ENCODE data around the gene AVP.

Gene AVP

DNA sequence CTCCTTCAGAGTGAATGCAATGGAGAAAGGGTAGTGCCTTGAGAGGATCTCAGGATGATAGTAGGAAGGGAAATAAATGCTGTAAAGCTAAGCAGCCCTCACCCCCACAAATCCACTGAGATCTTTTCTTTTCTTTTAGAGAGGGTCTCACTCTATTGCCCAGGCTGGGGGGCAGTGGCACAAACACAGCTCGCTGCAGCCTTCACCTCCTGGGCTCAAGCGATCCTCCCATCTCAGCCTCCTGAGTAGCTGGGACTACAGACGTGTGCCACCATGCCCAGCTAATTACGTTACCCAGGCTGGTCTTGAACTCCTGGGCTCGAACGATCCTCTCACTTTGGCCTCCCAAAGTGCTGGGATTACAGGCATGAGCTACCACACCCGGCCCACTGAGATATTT is 16.0 kb upstream of the AVP start:
- TF ChIP-seq, protein P1, sequence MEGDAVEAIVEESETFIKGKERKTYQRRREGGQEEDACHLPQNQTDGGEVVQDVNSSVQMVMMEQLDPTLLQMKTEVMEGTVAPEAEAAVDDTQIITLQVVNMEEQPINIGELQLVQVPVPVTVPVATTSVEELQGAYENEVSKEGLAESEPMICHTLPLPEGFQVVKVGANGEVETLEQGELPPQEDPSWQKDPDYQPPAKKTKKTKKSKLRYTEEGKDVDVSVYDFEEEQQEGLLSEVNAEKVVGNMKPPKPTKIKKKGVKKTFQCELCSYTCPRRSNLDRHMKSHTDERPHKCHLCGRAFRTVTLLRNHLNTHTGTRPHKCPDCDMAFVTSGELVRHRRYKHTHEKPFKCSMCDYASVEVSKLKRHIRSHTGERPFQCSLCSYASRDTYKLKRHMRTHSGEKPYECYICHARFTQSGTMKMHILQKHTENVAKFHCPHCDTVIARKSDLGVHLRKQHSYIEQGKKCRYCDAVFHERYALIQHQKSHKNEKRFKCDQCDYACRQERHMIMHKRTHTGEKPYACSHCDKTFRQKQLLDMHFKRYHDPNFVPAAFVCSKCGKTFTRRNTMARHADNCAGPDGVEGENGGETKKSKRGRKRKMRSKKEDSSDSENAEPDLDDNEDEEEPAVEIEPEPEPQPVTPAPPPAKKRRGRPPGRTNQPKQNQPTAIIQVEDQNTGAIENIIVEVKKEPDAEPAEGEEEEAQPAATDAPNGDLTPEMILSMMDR (conservative IDR thresholded peaks at IDR 0.05) = no peak
- TF ChIP-seq ZFX (IDR thresholded peaks at IDR 0.05) = no peak
- no peak overlapping the region for H3K27ac ChIP-seq

DNA sequence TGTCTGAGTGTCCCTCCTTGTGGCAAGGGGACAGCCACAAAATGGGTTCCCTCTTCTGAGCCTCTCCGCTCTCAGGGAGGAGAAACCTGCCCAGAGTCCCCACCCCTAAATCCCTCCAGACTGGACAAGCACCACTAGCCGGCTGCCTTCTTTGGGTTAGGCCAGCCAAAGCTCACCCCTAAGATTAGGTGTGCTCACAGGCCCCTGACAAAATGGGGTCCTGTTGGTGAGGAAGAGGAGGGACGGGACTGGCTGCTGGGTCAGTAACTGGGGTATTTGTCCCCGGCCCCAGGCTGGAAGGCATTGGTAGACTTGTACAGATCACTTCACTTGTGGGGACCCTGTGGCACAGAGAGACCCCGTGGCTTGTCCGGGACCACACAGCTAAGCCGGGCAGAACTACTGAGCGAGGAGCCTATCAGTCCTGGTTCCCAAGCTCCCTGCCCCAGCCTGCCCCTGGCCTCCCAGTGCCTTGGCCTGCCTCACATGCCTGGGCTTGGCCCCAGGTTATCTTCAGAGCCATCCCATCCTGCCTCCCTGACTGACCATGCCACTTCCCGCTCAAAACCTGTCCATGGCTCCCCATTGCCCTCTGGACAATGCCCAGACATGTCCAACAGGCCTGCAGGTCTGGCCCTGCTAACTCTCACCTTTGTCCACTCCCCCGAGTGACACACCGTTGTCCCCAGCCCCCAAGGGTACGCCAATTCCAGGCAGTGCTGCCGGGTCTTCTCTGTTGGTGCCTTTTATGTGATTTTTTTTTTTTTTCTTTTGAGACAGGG is 10.5 kb upstream of the AVP start:
- TF ChIP-seq, protein P1 (conservative IDR thresholded peaks at IDR 0.05) = no peak
- no peak for TF ChIP-seq ZFX (IDR thresholded peaks at IDR 0.05)
- H3K27ac ChIP-seq = no peak overlapping the region

DNA sequence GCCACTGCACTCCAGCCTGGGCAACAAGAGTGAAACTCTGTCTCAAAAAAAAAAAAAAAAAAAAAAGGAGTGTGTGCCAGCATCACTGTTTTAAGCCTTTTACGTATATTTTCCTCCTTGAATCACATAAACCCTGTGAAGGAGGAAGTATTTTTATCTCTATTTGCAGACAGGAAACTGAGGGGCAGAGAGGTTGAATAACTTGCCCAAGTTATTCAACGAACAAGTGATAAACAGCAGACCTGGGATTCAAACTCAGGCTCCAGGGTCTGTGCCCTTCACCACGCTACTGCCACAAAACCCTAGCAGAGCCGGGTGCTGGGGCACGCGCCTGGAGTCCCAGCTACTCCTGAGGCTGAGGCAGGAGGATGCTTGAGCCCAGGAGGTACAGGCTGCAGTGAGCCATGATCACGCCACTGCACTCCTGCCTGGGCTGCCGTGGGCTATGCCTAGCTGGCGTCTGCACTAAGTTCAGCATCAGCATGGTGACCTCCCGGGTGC is 9.4 kb upstream of the AVP start:
- no peak overlapping the region for H3K27ac ChIP-seq
- no peak for TF ChIP-seq ZFX (IDR thresholded peaks at IDR 0.05)

DNA sequence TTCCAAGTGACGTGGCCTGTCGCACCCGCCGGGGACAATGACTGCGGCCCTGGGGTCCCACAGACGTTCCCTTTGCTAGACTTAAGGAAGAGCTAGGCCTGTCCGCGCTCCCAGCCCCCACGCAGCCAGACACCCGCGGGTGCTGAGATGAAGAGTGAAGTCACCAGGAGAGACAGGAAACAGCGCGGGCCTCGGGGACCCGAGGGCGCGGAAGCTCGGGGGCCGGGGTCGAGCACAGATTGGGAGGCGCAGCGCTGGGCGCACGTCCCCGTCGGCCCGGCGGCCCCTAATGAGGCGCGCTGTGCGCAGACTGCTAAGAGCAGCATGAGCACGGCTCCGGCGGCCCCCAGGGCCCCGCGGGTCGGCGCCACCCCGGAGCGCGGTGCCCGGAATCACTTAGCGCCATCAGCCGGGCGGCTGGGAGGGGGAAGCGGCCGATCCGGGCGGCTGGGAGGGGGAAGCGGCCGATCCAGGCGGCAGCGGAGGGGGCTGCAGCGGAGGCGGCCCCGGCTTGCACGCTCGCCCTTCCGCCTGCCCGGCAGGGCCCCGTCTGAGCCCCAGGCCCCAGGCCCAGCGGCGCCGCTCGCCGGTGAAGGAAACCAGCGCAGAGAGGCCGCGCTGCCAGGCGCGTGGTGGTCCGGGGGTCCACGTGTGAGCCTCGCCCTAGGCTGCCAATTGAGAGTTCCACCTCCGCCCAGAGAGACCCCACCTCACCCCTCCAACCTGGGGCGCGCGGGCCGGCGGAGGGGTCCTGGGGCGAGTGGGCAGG is 8.3 kb upstream of the AVP start:
- H3K27ac ChIP-seq = no peak overlapping the region
- TF ChIP-seq, protein P1 (conservative IDR thresholded peaks at IDR 0.05) = no peak
- TF ChIP-seq ZFX (IDR thresholded peaks at IDR 0.05) = no peak

DNA sequence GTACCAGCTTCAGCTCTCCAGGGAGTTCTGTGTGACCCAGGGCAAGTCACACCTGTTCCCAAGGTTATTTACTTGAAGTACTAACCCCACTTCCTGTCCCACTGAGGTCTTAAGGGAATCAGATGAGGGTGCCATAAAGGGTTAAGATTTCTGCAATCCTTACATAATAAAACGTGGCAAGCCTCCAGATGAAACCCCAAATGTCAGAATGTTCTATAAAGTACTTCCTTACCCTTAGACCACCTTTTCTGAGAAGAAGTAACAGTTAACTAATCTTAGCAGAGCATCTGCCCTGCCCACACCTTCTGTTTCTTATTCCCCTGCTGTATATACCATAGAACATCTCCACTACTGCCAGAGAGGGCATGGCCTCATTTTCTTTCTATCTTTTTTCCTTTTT is 6.0 kb upstream of the AVP start:
- no peak overlapping the region for H3K27ac ChIP-seq

DNA sequence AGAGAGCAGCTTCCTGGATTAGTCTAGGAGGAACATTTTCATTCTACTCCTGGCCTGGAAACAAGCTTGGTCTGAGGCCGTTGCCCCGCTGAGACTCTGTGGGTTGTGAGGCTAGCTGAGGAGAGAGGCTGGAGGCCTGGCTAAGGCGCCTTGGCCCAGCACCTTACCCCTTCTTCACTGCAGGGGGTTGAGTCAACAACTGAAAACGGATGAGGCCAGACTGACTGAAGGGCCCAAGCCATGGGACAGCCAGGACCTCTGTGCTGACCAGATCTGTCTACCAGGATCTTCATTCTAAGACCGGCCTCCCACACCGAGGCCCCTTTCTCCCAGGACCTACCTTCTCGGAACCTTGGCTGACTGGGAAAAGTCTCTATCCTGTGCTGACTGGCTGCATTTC is 3.5 kb upstream of the AVP start:
- TF ChIP-seq ZFX (IDR thresholded peaks at IDR 0.05) = no peak
- TF ChIP-seq, protein P1 (conservative IDR thresholded peaks at IDR 0.05) = no peak
- no peak overlapping the region for H3K27ac ChIP-seq

More for the DNA sequence above, 6.0 kb upstream of the AVP start:
- no peak for TF ChIP-seq ZFX (IDR thresholded peaks at IDR 0.05)
- TF ChIP-seq, protein P1 (conservative IDR thresholded peaks at IDR 0.05) = no peak

DNA sequence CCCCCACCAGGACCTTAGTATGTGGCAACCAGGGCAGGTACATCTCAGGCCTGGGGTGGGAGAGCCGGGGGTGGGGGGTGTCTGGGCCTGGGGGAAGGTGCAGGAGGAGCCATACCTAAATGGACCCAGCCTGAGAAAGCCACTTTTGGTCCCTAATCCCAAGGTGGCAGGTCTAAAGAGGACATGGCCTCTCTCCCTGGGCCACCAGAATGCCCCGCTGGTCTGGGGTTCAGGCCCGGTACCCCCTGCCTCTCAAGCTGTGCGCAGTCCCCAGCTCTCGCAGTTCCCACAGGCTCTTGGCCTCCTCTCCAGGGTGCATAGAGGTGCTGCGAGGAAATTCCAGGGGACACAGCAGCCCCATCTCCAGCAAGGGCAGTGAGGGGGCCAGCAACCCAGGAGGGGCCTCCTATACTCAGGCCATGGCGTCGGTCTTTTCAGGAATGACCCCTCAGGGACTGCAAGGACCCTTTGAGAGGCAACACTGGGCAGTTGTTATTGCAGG is 1.1 kb upstream of the AVP start:
- H3K27ac ChIP-seq = no peak overlapping the region
- TF ChIP-seq, protein P1 (conservative IDR thresholded peaks at IDR 0.05) = no peak
- TF ChIP-seq ZFX (IDR thresholded peaks at IDR 0.05) = no peak
